ENCODE results near the gene PTPRM.

DNA sequence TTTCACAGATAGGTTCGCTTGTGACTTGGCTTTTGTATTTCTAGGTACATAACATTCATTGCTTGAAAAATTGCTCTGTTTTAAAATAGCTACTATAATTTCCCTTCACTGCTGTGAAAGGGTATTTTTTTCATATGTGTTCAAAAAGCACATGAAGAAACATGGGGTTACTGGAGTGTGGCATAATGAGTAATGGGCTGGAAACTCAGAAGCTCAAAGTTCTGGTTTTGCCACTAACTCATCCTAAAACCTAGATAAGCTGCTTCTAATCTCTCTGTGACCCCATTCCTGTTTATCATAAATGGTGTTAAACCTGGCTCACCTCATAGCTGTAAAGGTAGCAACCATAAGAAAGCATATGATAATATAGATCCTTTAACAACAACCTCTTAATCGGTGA is 319.3 kb downstream of the PTPRM start:
- TF ChIP-seq EZH2phosphoT487 (conservative IDR thresholded peaks at IDR 0.05; ENCODE audit: low read length): no peak
- TF ChIP-seq, protein P1, sequence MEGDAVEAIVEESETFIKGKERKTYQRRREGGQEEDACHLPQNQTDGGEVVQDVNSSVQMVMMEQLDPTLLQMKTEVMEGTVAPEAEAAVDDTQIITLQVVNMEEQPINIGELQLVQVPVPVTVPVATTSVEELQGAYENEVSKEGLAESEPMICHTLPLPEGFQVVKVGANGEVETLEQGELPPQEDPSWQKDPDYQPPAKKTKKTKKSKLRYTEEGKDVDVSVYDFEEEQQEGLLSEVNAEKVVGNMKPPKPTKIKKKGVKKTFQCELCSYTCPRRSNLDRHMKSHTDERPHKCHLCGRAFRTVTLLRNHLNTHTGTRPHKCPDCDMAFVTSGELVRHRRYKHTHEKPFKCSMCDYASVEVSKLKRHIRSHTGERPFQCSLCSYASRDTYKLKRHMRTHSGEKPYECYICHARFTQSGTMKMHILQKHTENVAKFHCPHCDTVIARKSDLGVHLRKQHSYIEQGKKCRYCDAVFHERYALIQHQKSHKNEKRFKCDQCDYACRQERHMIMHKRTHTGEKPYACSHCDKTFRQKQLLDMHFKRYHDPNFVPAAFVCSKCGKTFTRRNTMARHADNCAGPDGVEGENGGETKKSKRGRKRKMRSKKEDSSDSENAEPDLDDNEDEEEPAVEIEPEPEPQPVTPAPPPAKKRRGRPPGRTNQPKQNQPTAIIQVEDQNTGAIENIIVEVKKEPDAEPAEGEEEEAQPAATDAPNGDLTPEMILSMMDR (IDR thresholded peaks at IDR 0.05; ENCODE audit: insufficient read depth, low read length, poor library complexity, severe bottlenecking): no peak

Measured in SU-DHL-6 (cell line).